Measurements from ENCODE around the gene SCUBE3. TPM values are rescaled to one million over a fixed set of nuclear protein-coding genes. Genes with fewer than 3 reads are reported as not detected.

SCUBE3 gene
- total and polyA plus RNA-seq, 7 experiments from 2014 or later, result 0.05 to 0.12 TPM; not detected in 5

DNA sequence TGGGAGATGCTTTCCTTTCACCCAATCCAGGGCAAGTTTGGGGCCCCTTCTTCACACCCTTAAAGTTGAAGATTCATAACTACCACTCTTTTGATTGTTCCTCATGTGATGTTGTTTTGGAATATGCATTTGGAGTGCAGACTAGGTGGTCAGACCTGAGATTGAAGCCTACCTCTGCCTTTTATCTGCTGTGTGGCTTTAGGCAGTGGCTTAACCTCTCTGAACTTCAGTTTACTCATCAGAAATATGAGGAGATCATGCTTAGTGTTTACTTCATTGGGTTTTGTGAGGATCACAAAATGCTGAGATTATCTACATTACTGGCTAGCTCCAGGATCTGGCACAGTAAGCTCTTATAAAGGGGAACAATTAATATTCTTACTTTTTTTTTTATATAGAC lies 46.3 kb upstream of the SCUBE3 start:
- H3K4me3 ChIP-seq (ENCODE audit: low read length), result no peak overlapping the region
- no peak for DNase-seq
- H3K36me3 ChIP-seq (ENCODE audit: control insufficient read depth in 2 of 3, insufficient read depth in 3 of 3, low read length in 3 of 3), result no peaks in the 10 kb centered on the region
- H3K9me3 ChIP-seq (ENCODE audit: control insufficient read depth in 2 of 3, low read length in 3 of 3), result no peaks in the 10 kb centered on the region
- intact Hi-C loops (cut with micrococcal nuclease), result no loop called here
- peaks cover 0 to 3% (median 0%) of the 10 kb centered on the region in 7 donors for H3K4me1 Mint-ChIP-seq
- no peak for ATAC-seq
- no peak overlapping the region for H3K27ac ChIP-seq (ENCODE audit: low read depth, low read length)
- no peak overlapping the region for H3K27ac Mint-ChIP-seq
- H3K36me3 Mint-ChIP-seq, result peaks cover 0 to 7% (median 3%) of the 10 kb centered on the region in 5 donors
- H3K4me3 Mint-ChIP-seq, result no peak overlapping the region
- no peaks in the 10 kb centered on the region for H3K27me3 ChIP-seq (ENCODE audit: control insufficient read depth in 2 of 2, insufficient read depth in 2 of 2, low read length in 2 of 2)
- ChIA-PET POLR2A (no interaction called here), CTCF (no interaction called here)
- peaks cover 14 to 20% (median 18%) of the 10 kb centered on the region in 5 donors for H3K27me3 Mint-ChIP-seq
- H3K9me3 Mint-ChIP-seq, result peaks cover 0 to 10% (median 0%) of the 10 kb centered on the region in 11 donors
- H3K4me1 ChIP-seq (ENCODE audit: control insufficient read depth in 2 of 2, insufficient read depth in 2 of 2, low read length in 2 of 2), result no peaks in the 10 kb centered on the region

- Mint-ChIP-seq H3K27me3 (peaks cover 5 to 15% (median 11%) of the 10 kb centered on the region in 5 donors), H3K36me3 (peaks cover 0 to 7% (median 3%) of the 10 kb centered on the region in 5 donors), H3K9me3 (peaks cover 0 to 10% (median 0%) of the 10 kb centered on the region in 11 donors), H3K4me1 (peaks cover 0 to 6% (median 0%) of the 10 kb centered on the region in 7 donors), H3K4me3 (no peak overlapping the region), H3K27ac (no peak overlapping the region)
- Histone ChIP-seq H3K27ac (ENCODE audit: low read depth, low read length) (no peak overlapping the region), H3K9me3 (ENCODE audit: control insufficient read depth in 2 of 3, low read length in 3 of 3) (no peaks in the 10 kb centered on the region), H3K4me1 (ENCODE audit: control insufficient read depth in 2 of 2, insufficient read depth in 2 of 2, low read length in 2 of 2) (no peaks in the 10 kb centered on the region), H3K27me3 (ENCODE audit: control insufficient read depth in 2 of 2, insufficient read depth in 2 of 2, low read length in 2 of 2) (no peaks in the 10 kb centered on the region), H3K36me3 (ENCODE audit: control insufficient read depth in 2 of 3, insufficient read depth in 3 of 3, low read length in 3 of 3) (no peaks in the 10 kb centered on the region), H3K4me3 (ENCODE audit: low read length) (no peak overlapping the region)
- CTCF ChIA-PET, result interaction anchor here (0.6 kb wide), 1 partner anchor 1094 kb away, joined by 3 read pairs; no protein-coding TSS in a partner anchor
- POLR2A ChIA-PET, result no interaction called here
- intact Hi-C loops (cut with micrococcal nuclease), result no loop called here
- no peak for ATAC-seq
- DNase-seq, result no peak
Observed at GRCh38 chr6:35168461-35168861, 45.3 kb upstream of the SCUBE3 start.

DNA sequence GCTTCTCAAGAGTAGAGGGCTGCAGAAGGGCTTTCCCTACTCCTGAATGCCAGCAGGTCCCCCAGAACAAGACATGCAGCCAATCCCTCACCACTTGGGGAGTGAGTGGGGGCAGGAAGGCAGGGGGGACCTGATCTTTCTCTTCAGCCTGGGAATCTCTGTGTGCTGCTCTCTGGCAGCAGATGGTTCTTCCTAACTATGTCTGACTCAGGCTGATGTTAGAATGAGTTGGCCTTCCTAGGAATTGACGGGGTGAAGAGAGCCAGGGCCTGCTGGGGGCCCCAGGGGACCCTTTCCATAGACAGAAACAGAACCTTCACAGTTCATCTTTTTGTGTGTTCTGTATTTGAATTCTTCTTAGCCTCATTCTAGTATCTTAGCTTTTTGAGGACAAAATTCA lies 43.6 kb upstream of the SCUBE3 start:
- POLR2A ChIA-PET, result interaction anchor here (0.6 kb wide), 1 partner anchor 25 kb away, joined by 3 read pairs; no protein-coding TSS in a partner anchor
- Mint-ChIP-seq H3K36me3 (peaks cover 0 to 3% (median 0%) of the 10 kb centered on the region in 5 donors), H3K4me3 (no peak overlapping the region), H3K27me3 (peaks cover 0 to 9% (median 3%) of the 10 kb centered on the region in 5 donors), H3K4me1 (peaks cover 0 to 14% (median 0%) of the 10 kb centered on the region in 7 donors), H3K27ac (no peak overlapping the region), H3K9me3 (peaks cover 0 to 10% (median 0%) of the 10 kb centered on the region in 11 donors)
- Histone ChIP-seq H3K4me1 (ENCODE audit: control insufficient read depth in 2 of 2, insufficient read depth in 2 of 2, low read length in 2 of 2) (no peaks in the 10 kb centered on the region), H3K27me3 (ENCODE audit: control insufficient read depth in 2 of 2, insufficient read depth in 2 of 2, low read length in 2 of 2) (no peaks in the 10 kb centered on the region), H3K27ac (ENCODE audit: low read depth, low read length) (no peak overlapping the region), H3K36me3 (ENCODE audit: control insufficient read depth in 2 of 3, insufficient read depth in 3 of 3, low read length in 3 of 3) (no peaks in the 10 kb centered on the region), H3K4me3 (ENCODE audit: low read length) (no peak overlapping the region), H3K9me3 (ENCODE audit: control insufficient read depth in 2 of 3, low read length in 3 of 3) (no peaks in the 10 kb centered on the region)
- ATAC-seq (no peak), DNase-seq (no peak)
- intact Hi-C loops (cut with micrococcal nuclease), result no loop called here
- CTCF ChIA-PET, result no interaction called here

GRCh38 chr6:35170891-35171290 lies 42.9 kb upstream of the SCUBE3 start:
- Mint-ChIP-seq H3K9me3 (peaks cover 0 to 10% (median 0%) of the 10 kb centered on the region in 11 donors), H3K4me3 (no peak overlapping the region), H3K27me3 (peaks cover 0 to 11% (median 0%) of the 10 kb centered on the region in 5 donors), H3K36me3 (peaks cover 0 to 3% (median 0%) of the 10 kb centered on the region in 5 donors), H3K4me1 (peaks cover 0 to 11% (median 0%) of the 10 kb centered on the region in 7 donors), H3K27ac (no peak overlapping the region)
- ChIA-PET POLR2A (interaction anchor here (0.6 kb wide), 1 partner anchor 26 kb away, joined by 3 read pairs; no protein-coding TSS in a partner anchor), CTCF (no interaction called here)
- DNase-seq, result no peak
- H3K4me3 ChIP-seq (ENCODE audit: low read length), result no peak overlapping the region
- no peak overlapping the region for H3K27ac ChIP-seq (ENCODE audit: low read depth, low read length)
- H3K36me3 ChIP-seq (ENCODE audit: control insufficient read depth in 2 of 3, insufficient read depth in 3 of 3, low read length in 3 of 3), result no peaks in the 10 kb centered on the region
- H3K9me3 ChIP-seq (ENCODE audit: control insufficient read depth in 2 of 3, low read length in 3 of 3), result no peaks in the 10 kb centered on the region
- no peak for ATAC-seq
- intact Hi-C loops (cut with micrococcal nuclease), result no loop called here
- H3K27me3 ChIP-seq (ENCODE audit: control insufficient read depth in 2 of 2, insufficient read depth in 2 of 2, low read length in 2 of 2), result no peaks in the 10 kb centered on the region
- no peaks in the 10 kb centered on the region for H3K4me1 ChIP-seq (ENCODE audit: control insufficient read depth in 2 of 2, insufficient read depth in 2 of 2, low read length in 2 of 2)

DNA sequence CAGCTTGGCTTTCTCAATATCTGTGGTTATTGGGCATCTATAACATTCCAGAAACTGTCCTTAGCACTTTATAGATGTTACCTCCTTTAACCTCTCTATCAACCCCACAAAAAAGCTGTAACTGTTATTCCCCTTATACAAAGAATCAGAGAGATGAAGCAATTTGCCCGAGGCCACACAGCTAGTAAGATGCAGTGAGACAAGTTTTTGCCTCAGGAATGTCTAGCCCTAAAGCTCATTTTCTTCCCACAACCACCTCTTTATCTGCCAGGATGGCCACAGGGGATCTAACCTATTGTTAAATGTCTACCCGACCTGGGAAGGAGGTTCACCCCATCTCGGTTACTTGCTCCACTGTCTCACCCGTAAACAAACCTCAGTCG lies 40.7 kb upstream of the SCUBE3 start:
- H3K4me1 ChIP-seq (ENCODE audit: control insufficient read depth in 2 of 2, insufficient read depth in 2 of 2, low read length in 2 of 2), result no peaks in the 10 kb centered on the region
- H3K36me3 ChIP-seq (ENCODE audit: control insufficient read depth in 2 of 3, insufficient read depth in 3 of 3, low read length in 3 of 3), result no peaks in the 10 kb centered on the region
- peaks cover 0 to 3% (median 0%) of the 10 kb centered on the region in 5 donors for H3K36me3 Mint-ChIP-seq
- DNase-seq, result no peak
- H3K9me3 Mint-ChIP-seq, result peaks cover 0 to 10% (median 0%) of the 10 kb centered on the region in 11 donors
- CTCF ChIA-PET, result no interaction called here
- peaks cover 0 to 13% (median 0%) of the 10 kb centered on the region in 7 donors for H3K4me1 Mint-ChIP-seq
- peaks cover 0 to 21% (median 0%) of the 10 kb centered on the region in 5 donors for H3K27me3 Mint-ChIP-seq
- H3K4me3 Mint-ChIP-seq, result no peak overlapping the region
- no peak for ATAC-seq
- intact Hi-C loops (cut with micrococcal nuclease), result no loop called here
- no peak overlapping the region for H3K27ac ChIP-seq (ENCODE audit: low read depth, low read length)
- H3K4me3 ChIP-seq (ENCODE audit: low read length), result no peak overlapping the region
- POLR2A ChIA-PET, result no interaction called here
- no peaks in the 10 kb centered on the region for H3K27me3 ChIP-seq (ENCODE audit: control insufficient read depth in 2 of 2, insufficient read depth in 2 of 2, low read length in 2 of 2)
- H3K27ac Mint-ChIP-seq, result no peak overlapping the region
- H3K9me3 ChIP-seq (ENCODE audit: control insufficient read depth in 2 of 3, low read length in 3 of 3), result no peaks in the 10 kb centered on the region

GRCh38 chr6:35173427-35174087 lies 40.2 kb upstream of the SCUBE3 start:
- Mint-ChIP-seq H3K9me3 (peaks cover 0 to 10% (median 0%) of the 10 kb centered on the region in 11 donors), H3K4me1 (peaks cover 0 to 13% (median 0%) of the 10 kb centered on the region in 7 donors), H3K4me3 (no peak overlapping the region), H3K27me3 (peaks cover 0 to 21% (median 0%) of the 10 kb centered on the region in 5 donors), H3K27ac (peak overlapping the region in 1 of 9 donors; percentile 75), H3K36me3 (peaks cover 0 to 3% (median 0%) of the 10 kb centered on the region in 5 donors)
- H3K27me3 ChIP-seq (ENCODE audit: control insufficient read depth in 2 of 2, insufficient read depth in 2 of 2, low read length in 2 of 2), result no peaks in the 10 kb centered on the region
- H3K9me3 ChIP-seq (ENCODE audit: control insufficient read depth in 2 of 3, low read length in 3 of 3), result no peaks in the 10 kb centered on the region
- no peak overlapping the region for H3K4me3 ChIP-seq (ENCODE audit: low read length)
- CTCF ChIA-PET, result no interaction called here
- intact Hi-C loops (cut with micrococcal nuclease), result no loop called here
- no peaks in the 10 kb centered on the region for H3K4me1 ChIP-seq (ENCODE audit: control insufficient read depth in 2 of 2, insufficient read depth in 2 of 2, low read length in 2 of 2)
- H3K27ac ChIP-seq (ENCODE audit: low read depth, low read length), result no peak overlapping the region
- no peak for DNase-seq
- no peak for ATAC-seq
- H3K36me3 ChIP-seq (ENCODE audit: control insufficient read depth in 2 of 3, insufficient read depth in 3 of 3, low read length in 3 of 3), result no peaks in the 10 kb centered on the region
- POLR2A ChIA-PET, result no interaction called here

DNA sequence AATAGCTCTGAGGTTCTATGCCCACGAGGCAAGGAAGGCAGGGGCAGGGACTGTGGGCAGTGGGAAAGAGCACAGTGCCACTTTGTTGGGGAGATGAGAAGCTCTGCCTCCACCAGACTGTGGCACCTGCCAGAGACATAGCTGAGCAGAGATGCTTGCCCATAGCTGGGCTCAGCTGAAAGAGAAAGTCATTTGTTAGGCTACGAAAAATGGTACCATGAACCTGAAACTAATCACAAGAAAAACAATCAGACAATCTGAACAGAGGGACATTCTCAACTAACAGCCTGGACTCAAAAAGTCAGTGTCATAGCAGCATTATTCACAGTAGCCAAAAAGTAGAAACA lies 39.7 kb upstream of the SCUBE3 start:
- peaks cover 0 to 10% (median 0%) of the 10 kb centered on the region in 11 donors for H3K9me3 Mint-ChIP-seq
- peaks cover 0 to 21% (median 0%) of the 10 kb centered on the region in 5 donors for H3K27me3 Mint-ChIP-seq
- no peak overlapping the region for H3K4me3 Mint-ChIP-seq
- ChIA-PET POLR2A (no interaction called here), CTCF (no interaction called here)
- DNase-seq (no peak), ATAC-seq (no peak)
- no peak overlapping the region for H3K4me3 ChIP-seq (ENCODE audit: low read length)
- H3K9me3 ChIP-seq (ENCODE audit: control insufficient read depth in 2 of 3, low read length in 3 of 3), result no peaks in the 10 kb centered on the region
- H3K4me1 ChIP-seq (ENCODE audit: control insufficient read depth in 2 of 2, insufficient read depth in 2 of 2, low read length in 2 of 2), result no peaks in the 10 kb centered on the region
- no peaks in the 10 kb centered on the region for H3K27me3 ChIP-seq (ENCODE audit: control insufficient read depth in 2 of 2, insufficient read depth in 2 of 2, low read length in 2 of 2)
- no peak overlapping the region for H3K27ac ChIP-seq (ENCODE audit: low read depth, low read length)
- peaks cover 0 to 3% (median 0%) of the 10 kb centered on the region in 5 donors for H3K36me3 Mint-ChIP-seq
- H3K27ac Mint-ChIP-seq, result peak overlapping the region in 1 of 9 donors; percentile 75
- no peaks in the 10 kb centered on the region for H3K36me3 ChIP-seq (ENCODE audit: control insufficient read depth in 2 of 3, insufficient read depth in 3 of 3, low read length in 3 of 3)
- intact Hi-C loops (cut with micrococcal nuclease), result no loop called here
- H3K4me1 Mint-ChIP-seq, result peaks cover 0 to 13% (median 0%) of the 10 kb centered on the region in 7 donors
